ENCODE measurements around the gene KRT6B. TPM values are rescaled to one million over a fixed set of nuclear protein-coding genes. Genes with fewer than 3 reads are reported as not detected.

The KRT6B gene
- polyA plus RNA-seq, 3 donors, result 0.05 to 0.85 TPM; not detected in 1

- 84 to 95% (median 87%) methylated on average over 5 of the region's 5 CpGs for WGBS, 3 donors
- no peak overlapping the region for H3K27ac ChIP-seq (ENCODE audit: low read depth, low read length)
Measured at GRCh38 chr12:52401526-52401925, 50.4 kb downstream of the KRT6B start.

DNA sequence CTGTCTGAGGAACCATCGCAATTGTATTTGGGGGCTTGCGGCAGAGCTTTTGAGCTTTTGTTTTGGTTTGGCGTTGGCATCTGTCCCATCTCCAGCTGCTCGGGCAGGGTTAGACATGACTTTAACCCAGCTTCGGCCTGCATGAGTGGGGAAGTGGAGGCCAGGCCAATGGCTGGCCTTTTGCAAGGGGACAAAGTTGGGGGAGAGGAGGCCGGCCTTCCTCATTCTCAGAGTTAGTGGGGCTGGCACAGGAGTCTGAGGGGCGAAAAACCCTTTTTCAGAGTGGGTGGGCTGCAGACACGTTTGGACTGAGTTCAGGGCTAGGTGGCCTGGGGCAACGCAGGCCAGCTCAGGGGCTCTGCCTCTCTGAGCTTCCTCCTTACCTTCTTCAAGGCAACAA, 51.0 kb downstream of the KRT6B start:
- H3K27ac ChIP-seq (ENCODE audit: low read depth, low read length), result no peak overlapping the region
- 83 to 89% (median 88%) methylated on average over 9 of the region's 9 CpGs for WGBS, 3 donors

DNA sequence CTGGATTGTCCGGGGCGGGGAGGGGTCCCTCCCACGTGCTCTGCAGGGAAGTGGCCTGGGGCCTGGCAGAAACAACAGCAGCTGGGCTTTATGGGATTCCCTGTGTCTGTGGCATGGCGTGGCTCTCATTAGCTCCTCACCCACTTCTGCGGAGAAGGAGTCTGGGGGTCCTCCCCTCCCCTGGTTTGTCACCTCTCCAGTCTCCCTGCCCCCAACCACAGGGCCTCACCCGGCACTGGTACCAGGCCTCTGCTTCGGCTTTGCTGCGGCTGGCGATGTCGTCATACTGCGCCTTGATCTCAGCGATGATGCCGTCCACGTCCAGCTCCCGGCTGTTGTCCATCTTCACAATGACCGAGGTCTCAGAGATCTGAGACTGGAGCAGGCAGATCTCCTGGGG, 52.2 kb downstream of the KRT6B start:
- 93 to 95% (median 95%) methylated on average over 16 of the region's 16 CpGs for WGBS, 3 donors
- no peak overlapping the region for H3K27ac ChIP-seq (ENCODE audit: low read depth, low read length)

DNA sequence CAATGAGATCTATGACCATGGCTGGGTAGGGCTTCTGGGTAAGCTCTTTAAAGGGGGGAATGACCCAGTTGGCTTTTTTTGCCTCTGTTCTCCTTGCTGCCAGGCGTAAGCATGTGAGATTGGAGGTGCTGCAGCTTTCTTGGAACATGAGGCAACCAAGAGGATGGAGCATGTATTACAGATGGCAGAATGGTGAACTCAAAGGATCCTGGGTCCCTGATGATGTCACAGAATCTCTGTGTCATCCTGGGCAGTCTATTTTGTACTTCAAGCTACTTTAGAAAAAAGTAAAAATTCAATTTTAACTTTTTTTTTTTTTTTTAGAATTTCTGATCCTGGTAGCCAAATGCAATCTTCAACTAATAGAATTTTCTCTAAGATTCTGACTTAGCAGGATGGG, 53.8 kb downstream of the KRT6B start:
- 86 to 95% (median 90%) methylated on average over 1 of the region's 1 CpG for WGBS, 3 donors
- no peak overlapping the region for H3K27ac ChIP-seq (ENCODE audit: low read depth, low read length)

DNA sequence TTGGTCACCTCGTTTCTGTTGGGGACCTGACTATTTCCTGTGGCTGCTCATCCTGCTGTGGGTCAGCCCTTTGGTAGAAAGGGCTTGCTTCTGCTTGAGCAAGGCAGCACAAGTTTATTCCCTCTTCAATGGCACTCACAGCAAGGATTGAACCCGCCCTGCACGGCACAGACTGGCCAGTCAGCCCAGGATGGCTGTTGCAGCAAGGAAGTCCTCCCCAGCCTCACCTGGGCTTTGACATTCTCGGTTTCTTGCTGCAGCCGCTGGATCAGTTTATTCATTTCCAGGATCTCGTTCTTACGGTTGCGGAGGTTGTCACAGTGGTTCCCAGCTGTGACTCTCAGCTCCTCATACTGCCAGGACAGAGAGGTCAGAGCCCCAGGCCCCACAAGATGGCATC, 55.3 kb downstream of the KRT6B start:
- WGBS, 3 donors, result 74 to 86% (median 80%) methylated on average over 8 of the region's 8 CpGs

More for the DNA sequence above, 55.3 kb downstream of the KRT6B start:
- no peak overlapping the region for H3K27ac ChIP-seq (ENCODE audit: low read depth, low read length)

Other genes with a start within 250 kb of the KRT6B start
- 10 to 100 TPM in 2 of 3 donors, 1 to 10 TPM in 1; 9.5 to 51.5 (median 18.1) TPM for gene KRT7, start 218.9 kb downstream of the KRT6B start, polyA plus RNA-seq
- 1 to 10 TPM in 1 of 3 donors, not detected in 2; 1.2 TPM for gene KRT86, start 177.5 kb downstream of the KRT6B start, polyA plus RNA-seq
- gene KRT81, start 160.6 kb downstream of the KRT6B start, polyA plus RNA-seq, result under 1 TPM in 2 of 3 donors, not detected in 1; 0.04 to 0.34 TPM
- gene KRT83, start 130.7 kb downstream of the KRT6B start, polyA plus RNA-seq, result not detected
- gene KRT85, start 84.7 kb downstream of the KRT6B start, polyA plus RNA-seq, result not detected
- not detected for gene KRT84, start 66.5 kb downstream of the KRT6B start, polyA plus RNA-seq
- gene KRT82, start 45.8 kb downstream of the KRT6B start, polyA plus RNA-seq, result not detected
- under 1 TPM in 1 of 3 donors, not detected in 2; 0.11 TPM for gene KRT75, start 17.8 kb downstream of the KRT6B start, polyA plus RNA-seq
- under 1 TPM in 1 of 3 donors, not detected in 2; 0.56 TPM for gene KRT6C, start 21.7 kb upstream of the KRT6B start, polyA plus RNA-seq
- 1 to 10 TPM in 1 of 3 donors, under 1 TPM in 1, not detected in 1; 0.43 to 9.1 TPM for gene KRT6A, start 41.1 kb upstream of the KRT6B start, polyA plus RNA-seq
- 10 to 100 TPM in 1 of 3 donors, 1 to 10 TPM in 1, under 1 TPM in 1; 0.99 to 12.1 (median 1.8) TPM for gene KRT5, start 68.2 kb upstream of the KRT6B start, polyA plus RNA-seq
- not detected for gene KRT71, start 101.0 kb upstream of the KRT6B start, polyA plus RNA-seq
- not detected for gene KRT74, start 121.7 kb upstream of the KRT6B start, polyA plus RNA-seq
- gene KRT72, start 149.3 kb upstream of the KRT6B start, polyA plus RNA-seq, result under 1 TPM; 0.13 to 0.34 (median 0.21) TPM
- gene KRT73, start 166.4 kb upstream of the KRT6B start, polyA plus RNA-seq, result under 1 TPM in 2 of 3 donors, not detected in 1; 0.07 to 0.09 TPM
- not detected for gene KRT2, start 200.1 kb upstream of the KRT6B start, polyA plus RNA-seq
- not detected for gene KRT1, start 228.3 kb upstream of the KRT6B start, polyA plus RNA-seq

Data from adipose tissue (tissue), 3 donors.